DMS114 treated with DMSO at 0.1 percent for 48 hours (cell line): ENCODE data around the gene NKG7.

Experiments
- DNase-seq: peaks from one replicate; lab custom pipeline; 2025; ENCODE audit not compliant: unreplicated experiment; lab: John Stamatoyannopoulos, UW

Gene NKG7

GRCh38 chr19:51364200-51365106 is 8.0 kb downstream of the NKG7 start:
- DNase-seq = no peak

- no peak for DNase-seq
Measured at GRCh38 chr19:51361239-51361638, 11.2 kb downstream of the NKG7 start.

- DNase-seq = no peak
Measured at GRCh38 chr19:51359294-51359693, 13.2 kb downstream of the NKG7 start.

GRCh38 chr19:51357952-51358351 is 14.5 kb downstream of the NKG7 start:
- no peak for DNase-seq

- DNase-seq = no peak
Measured at GRCh38 chr19:51356159-51356801, 16.2 kb downstream of the NKG7 start.

GRCh38 chr19:51354742-51355148 is 17.7 kb downstream of the NKG7 start:
- DNase-seq = no peak

GRCh38 chr19:51354103-51354741 is 18.2 kb downstream of the NKG7 start:
- DNase-seq = no peak

GRCh38 chr19:51352783-51353360 is 19.6 kb downstream of the NKG7 start:
- no peak for DNase-seq

GRCh38 chr19:51351266-51351990 is 21.0 kb downstream of the NKG7 start:
- DNase-seq = no peak

- DNase-seq = no peak
Measured at GRCh38 chr19:51347209-51347928, 25.1 kb downstream of the NKG7 start.

GRCh38 chr19:51346742-51347141 is 25.7 kb downstream of the NKG7 start:
- DNase-seq = no peak

- no peak for DNase-seq
Measured at GRCh38 chr19:51345076-51345620, 27.3 kb downstream of the NKG7 start.

- no peak for DNase-seq
Measured at GRCh38 chr19:51342631-51343569, 29.6 kb downstream of the NKG7 start.

GRCh38 chr19:51341976-51342580 is 30.4 kb downstream of the NKG7 start, which contains the start of gene VSIG10L:
Gene VSIG10L (minus strand): TSS chr19:51342139. CDS start chr19:51342124, 15 bp downstream.
- DNase-seq = no peak

GRCh38 chr19:51341066-51341465 is 31.4 kb downstream of the NKG7 start:
- DNase-seq = no peak

GRCh38 chr19:51339687-51340656 is 32.5 kb downstream of the NKG7 start:
- DNase-seq = peak; percentile 82

- peak; percentile 58 for DNase-seq
Measured at GRCh38 chr19:51339313-51339686, 33.2 kb downstream of the NKG7 start.
